Measurements from ENCODE around the gene UBAP2L. TPM values are rescaled to one million over a fixed set of nuclear protein-coding genes. Genes with fewer than 3 reads are reported as not detected.

UBAP2L gene
- total and polyA plus RNA-seq, 2 experiments from 2014 or later = 98.5 to 157 TPM

GRCh38 chr1:154237435-154237834, 16.7 kb downstream of the UBAP2L start:
- H3K4me1 Mint-ChIP-seq = no peaks in the 10 kb centered on the region
- H3K27ac Mint-ChIP-seq = 0 out of 2 replicates have a peak overlapping the region, but pooled peaks have one; percentile 18
- Histone ChIP-seq H3K79me2 (replicated peaks; ENCODE audit: insufficient read depth) (peaks cover 97% of the 10 kb centered on the region), H2AFZ (no peak overlapping the region), H3K4me1 (ENCODE audit: insufficient read depth) (no peaks in the 10 kb centered on the region), H3K36me3 (ENCODE audit: insufficient read depth) (peaks cover 89% of the 10 kb centered on the region), H3K27ac (ENCODE audit: low read depth) (no peak overlapping the region), H3F3A (replicated peaks; ENCODE audit: low read depth) (peaks cover 19% of the 10 kb centered on the region), H3K4me3 (no peak overlapping the region), H3K4me2 (no peak overlapping the region), H3K27me3 (ENCODE audit: insufficient read depth) (no peaks in the 10 kb centered on the region), H3K9me2 (ENCODE audit: insufficient read depth) (no peaks in the 10 kb centered on the region), H4K20me1 (replicated peaks; ENCODE audit: insufficient read depth) (peaks cover 79% of the 10 kb centered on the region)
- TF ChIP-seq CREB1 (CRISPR knock-in tag; IDR thresholded peaks at IDR 0.05; ENCODE audit: low read depth) (no peak), ZNF462 (CRISPR knock-in tag; IDR thresholded peaks at IDR 0.05) (no peak), EZH2phosphoT487 (IDR thresholded peaks at IDR 0.05; ENCODE audit: unreplicated experiment) (no peak), JUNB (IDR thresholded peaks at IDR 0.05; ENCODE audit: unreplicated experiment) (no peak), REST (IDR thresholded peaks at IDR 0.05; ENCODE audit: unreplicated experiment) (no peak), ZNF114 (CRISPR knock-in tag; IDR thresholded peaks at IDR 0.05) (no peak), NANOG (IDR thresholded peaks at IDR 0.05; ENCODE audit: borderline replicate concordance) (no peak), STAT1 (IDR thresholded peaks at IDR 0.05; ENCODE audit: unreplicated experiment) (no peak), EZH2 (IDR thresholded peaks at IDR 0.05; ENCODE audit: low read depth, unreplicated experiment) (no peak)
- H3K9me3 Mint-ChIP-seq = no peaks in the 10 kb centered on the region
- ATAC-seq (no peak), DNase-seq (ENCODE audit: low spot score) (no peak)
- H3K36me3 Mint-ChIP-seq (ENCODE audit: low read depth) = peaks cover 94% of the 10 kb centered on the region
- H3K4me3 Mint-ChIP-seq = no peak overlapping the region
- no peaks in the 10 kb centered on the region for H3K27me3 Mint-ChIP-seq (ENCODE audit: insufficient read depth, low read depth, poor library complexity)

Data from GM23338 (cell line).